ENCODE measurements around the gene ZMYM2. TPM values are rescaled to one million over a fixed set of nuclear protein-coding genes. Genes with fewer than 3 reads are reported as not detected.

Gene ZMYM2
- total RNA-seq, 1 donor from 2014 or later: 75.2 TPM

DNA sequence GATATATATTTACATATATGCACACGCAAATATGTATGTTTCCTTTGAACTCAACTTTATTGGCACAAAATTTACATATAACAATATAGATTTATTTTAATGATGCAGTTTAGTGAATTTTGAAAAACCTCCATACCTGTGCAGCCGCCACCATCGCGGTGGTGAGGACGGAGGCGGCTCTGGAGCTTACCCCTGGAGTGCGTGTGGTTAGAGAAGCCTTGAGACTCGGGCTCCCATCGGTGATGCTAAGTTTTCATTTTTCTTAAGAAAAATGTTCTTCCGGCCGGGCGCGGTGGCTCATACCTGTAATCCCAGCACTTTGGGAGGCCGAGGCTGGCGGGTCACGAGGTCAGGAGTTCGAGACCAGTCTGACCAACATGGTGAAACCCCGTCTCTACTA lies 170.5 kb downstream of the ZMYM2 start:
- intact Hi-C loops (cut with micrococcal nuclease): loop anchor here (5.0 kb wide), 1 partner anchor 933 kb away; the partner anchor contains the start of gene LATS2
- peaks cover 11% of the 10 kb centered on the region for H3K4me1 Mint-ChIP-seq
- POLR2A ChIA-PET: no interaction called here
- DNase-seq (no peak), ATAC-seq (ENCODE audit: low read depth) (no peak)
- no peak overlapping the region for H3K27ac Mint-ChIP-seq
- H3K27me3 Mint-ChIP-seq: peaks cover 24% of the 10 kb centered on the region
- CTCF ChIA-PET: interaction anchor here (1.9 kb wide), 1 partner anchor 11 kb away, joined by 8 read pairs; no protein-coding TSS in a partner anchor
- no peak overlapping the region for H3K4me3 Mint-ChIP-seq
- no peaks in the 10 kb centered on the region for H3K9me3 Mint-ChIP-seq
- no peaks in the 10 kb centered on the region for H3K36me3 Mint-ChIP-seq (ENCODE audit: low read depth)
- no peak for TF ChIP-seq CTCF (IDR thresholded peaks at IDR 0.05)

- Mint-ChIP-seq H3K27ac (no peak overlapping the region), H3K36me3 (ENCODE audit: low read depth) (no peaks in the 10 kb centered on the region), H3K4me1 (peaks cover 11% of the 10 kb centered on the region), H3K9me3 (no peaks in the 10 kb centered on the region), H3K4me3 (no peak overlapping the region), H3K27me3 (peaks cover 19% of the 10 kb centered on the region)
- intact Hi-C loops (cut with micrococcal nuclease): no loop called here
- CTCF ChIA-PET: no interaction called here
- POLR2A ChIA-PET: no interaction called here
- TF ChIP-seq CTCF (IDR thresholded peaks at IDR 0.05): no peak
- DNase-seq (no peak), ATAC-seq (ENCODE audit: low read depth) (no peak)
Measured at GRCh38 chr13:20130012-20130411, 171.5 kb downstream of the ZMYM2 start.

GRCh38 chr13:20130652-20131051 lies 172.1 kb downstream of the ZMYM2 start:
- POLR2A ChIA-PET: no interaction called here
- Mint-ChIP-seq H3K27ac (no peak overlapping the region), H3K27me3 (peaks cover 17% of the 10 kb centered on the region), H3K9me3 (no peaks in the 10 kb centered on the region), H3K36me3 (ENCODE audit: low read depth) (no peaks in the 10 kb centered on the region), H3K4me3 (no peak overlapping the region), H3K4me1 (peaks cover 11% of the 10 kb centered on the region)
- CTCF ChIA-PET: no interaction called here
- ATAC-seq (ENCODE audit: low read depth) (no peak), DNase-seq (no peak)
- intact Hi-C loops (cut with micrococcal nuclease): no loop called here
- TF ChIP-seq CTCF (IDR thresholded peaks at IDR 0.05): no peak

- CTCF ChIA-PET: no interaction called here
- Mint-ChIP-seq H3K9me3 (no peaks in the 10 kb centered on the region), H3K27me3 (peaks cover 17% of the 10 kb centered on the region), H3K27ac (no peak overlapping the region), H3K36me3 (ENCODE audit: low read depth) (no peaks in the 10 kb centered on the region), H3K4me1 (peaks cover 10% of the 10 kb centered on the region), H3K4me3 (no peak overlapping the region)
- no peak for TF ChIP-seq CTCF (IDR thresholded peaks at IDR 0.05)
- POLR2A ChIA-PET: no interaction called here
- ATAC-seq (ENCODE audit: low read depth) (no peak), DNase-seq (no peak)
- intact Hi-C loops (cut with micrococcal nuclease): no loop called here
Measured at GRCh38 chr13:20131057-20131832, 172.7 kb downstream of the ZMYM2 start.

DNA sequence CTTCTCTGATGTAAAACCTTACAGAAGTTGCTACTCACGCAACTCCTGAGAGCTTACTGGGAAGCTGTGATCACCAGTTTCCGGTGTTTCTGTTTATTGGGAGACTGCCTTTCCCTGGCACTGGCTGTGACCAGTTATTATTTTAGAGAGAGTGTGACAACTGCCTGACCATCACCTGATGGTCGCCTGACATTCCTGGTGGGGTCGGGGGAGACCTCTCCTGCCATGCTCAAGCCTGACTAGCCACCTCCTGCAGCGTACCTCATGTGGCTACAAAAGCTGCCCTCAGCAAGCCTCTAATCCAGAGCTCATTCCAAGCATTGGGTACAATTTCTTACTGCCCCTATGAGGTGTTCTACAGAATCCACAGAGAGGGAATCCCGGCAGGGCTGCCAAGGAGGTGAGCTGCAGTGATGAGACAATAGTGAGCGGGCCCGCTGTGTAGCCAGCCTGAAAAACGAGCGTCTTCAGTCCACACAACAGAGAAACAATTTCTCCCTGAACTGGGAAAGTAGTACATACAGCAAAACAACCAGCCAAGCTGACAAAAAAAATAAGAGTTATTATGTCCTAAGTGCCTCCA lies 173.6 kb downstream of the ZMYM2 start:
- ChIA-PET POLR2A (interaction anchor here (0.5 kb wide), 1 partner anchor 156 kb away, joined by 5 read pairs; no protein-coding TSS in a partner anchor), CTCF (no interaction called here)
- H3K27ac Mint-ChIP-seq: no peak overlapping the region
- no peak overlapping the region for H3K4me3 Mint-ChIP-seq
- intact Hi-C loops (cut with micrococcal nuclease): no loop called here
- no peaks in the 10 kb centered on the region for H3K36me3 Mint-ChIP-seq (ENCODE audit: low read depth)
- H3K4me1 Mint-ChIP-seq: peaks cover 11% of the 10 kb centered on the region
- peaks cover 20% of the 10 kb centered on the region for H3K27me3 Mint-ChIP-seq
- no peak for TF ChIP-seq CTCF (IDR thresholded peaks at IDR 0.05)
- DNase-seq: no peak
- ATAC-seq (ENCODE audit: low read depth): no peak
- no peaks in the 10 kb centered on the region for H3K9me3 Mint-ChIP-seq
